ENCODE measurements around the gene PSMC6. TPM values are rescaled to one million over a fixed set of nuclear protein-coding genes. Genes with fewer than 3 reads are reported as not detected.

The PSMC6 gene
- polyA plus RNA-seq, 3 donors = 120 to 159 (median 153) TPM

DNA sequence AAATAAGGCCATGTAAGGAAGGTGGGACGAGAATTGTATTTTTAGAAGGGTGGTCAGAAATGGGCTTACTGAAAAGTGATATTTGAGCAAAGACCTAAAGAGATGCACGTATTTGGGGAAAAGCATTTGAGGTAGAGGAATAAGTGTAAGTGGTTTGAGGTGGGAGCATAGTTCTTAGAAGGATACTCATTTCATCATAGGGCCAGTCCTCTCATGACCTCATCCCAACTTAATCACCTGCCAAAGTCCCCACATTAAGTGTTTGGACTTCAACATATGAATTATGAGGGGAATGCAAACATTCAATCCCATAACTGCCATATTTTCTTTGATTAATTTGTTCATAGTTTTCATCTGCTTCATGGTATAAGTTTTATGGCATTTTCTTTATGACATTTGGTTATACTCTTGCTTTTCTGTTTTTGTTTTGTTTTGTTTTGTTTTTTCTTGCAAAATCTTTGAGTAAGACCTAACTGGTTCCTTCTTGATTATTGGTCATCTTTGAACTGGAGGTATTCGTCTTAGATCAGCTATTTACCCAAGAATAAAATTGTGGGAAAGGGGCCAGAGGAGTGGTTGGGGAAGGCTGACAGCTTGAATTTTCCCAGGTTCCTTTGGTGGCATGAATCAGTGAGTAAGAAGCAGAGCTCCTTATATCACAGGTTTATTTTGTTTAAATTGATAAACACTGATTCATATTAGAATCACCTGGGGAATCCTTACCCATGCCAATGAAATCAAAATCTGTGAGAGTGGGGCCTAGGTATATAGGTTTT lies 60.2 kb downstream of the PSMC6 start:
- DNase-seq = no peak

DNA sequence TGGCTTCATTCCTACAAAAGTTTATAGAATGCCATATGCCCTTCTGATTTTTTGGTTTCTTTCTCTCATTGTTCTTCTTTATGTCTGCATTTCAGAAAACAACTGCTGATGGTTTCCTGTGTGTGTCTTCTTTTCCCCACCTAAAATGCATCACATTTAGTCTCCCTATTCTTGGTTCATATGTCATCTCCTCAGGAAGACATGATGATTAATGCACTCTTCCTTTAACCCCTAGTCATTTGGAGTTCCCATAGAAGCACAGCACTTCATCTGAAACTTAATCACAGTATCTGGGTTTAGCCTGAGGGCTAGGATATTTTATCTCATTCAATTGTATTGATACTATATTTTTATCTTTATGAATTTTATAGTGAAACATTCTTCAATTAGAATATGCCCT lies 62.9 kb downstream of the PSMC6 start:
- DNase-seq = no peak

DNA sequence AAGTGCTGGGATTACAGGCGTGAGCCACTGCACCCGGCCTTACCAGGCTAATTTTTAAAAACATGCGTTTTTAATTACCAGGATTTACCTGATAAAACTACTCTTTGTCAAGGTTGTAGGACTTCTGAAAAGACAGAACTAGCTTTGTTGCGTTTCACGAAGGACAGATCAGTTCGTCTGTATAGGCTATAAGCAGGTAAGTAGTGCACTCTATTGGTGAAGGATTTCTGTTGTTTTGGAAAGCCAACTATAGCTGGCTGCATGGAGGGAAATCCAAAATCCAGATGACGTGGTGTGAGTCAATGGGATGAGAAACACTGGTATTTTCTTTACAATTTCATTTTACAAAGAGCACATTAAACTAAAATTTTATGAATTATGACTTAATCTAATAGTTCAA lies 69.8 kb downstream of the PSMC6 start:
- DNase-seq = no peak

Other genes with a start within 250 kb of the PSMC6 start
- 10 to 100 TPM; 16.1 to 19.2 (median 18.5) TPM for gene TXNDC16, start 154.7 kb upstream of the PSMC6 start, polyA plus RNA-seq (ENCODE audit: insufficient read length in 3 of 3)
- gene GPR137C, start 154.4 kb upstream of the PSMC6 start, polyA plus RNA-seq (ENCODE audit: insufficient read length in 3 of 3) = 1 to 10 TPM; 6.2 to 9.9 (median 9.4) TPM
- 10 to 100 TPM; 23.2 to 26.5 (median 25.6) TPM for gene ERO1A, start 11.6 kb upstream of the PSMC6 start, polyA plus RNA-seq (ENCODE audit: insufficient read length in 3 of 3)
- gene STYX, start 23.0 kb downstream of the PSMC6 start, polyA plus RNA-seq (ENCODE audit: insufficient read length in 3 of 3) = 10 to 100 TPM; 12.1 to 16.0 (median 15.7) TPM
- gene GNPNAT1, start 84.4 kb downstream of the PSMC6 start, polyA plus RNA-seq (ENCODE audit: insufficient read length in 3 of 3) = 10 to 100 TPM; 27.4 to 32.7 (median 31.8) TPM
- gene FERMT2, start 243.8 kb downstream of the PSMC6 start, polyA plus RNA-seq (ENCODE audit: insufficient read length in 3 of 3) = 100 to 1,000 TPM; 154 to 162 (median 160) TPM